ENCODE data around the gene RELN.
"Not testable (repeated sequence)": the region's sequence is repeated elsewhere in the genome, so short reads cannot be mapped to it uniquely, and the experiment has no call there.

Gene RELN

DNA sequence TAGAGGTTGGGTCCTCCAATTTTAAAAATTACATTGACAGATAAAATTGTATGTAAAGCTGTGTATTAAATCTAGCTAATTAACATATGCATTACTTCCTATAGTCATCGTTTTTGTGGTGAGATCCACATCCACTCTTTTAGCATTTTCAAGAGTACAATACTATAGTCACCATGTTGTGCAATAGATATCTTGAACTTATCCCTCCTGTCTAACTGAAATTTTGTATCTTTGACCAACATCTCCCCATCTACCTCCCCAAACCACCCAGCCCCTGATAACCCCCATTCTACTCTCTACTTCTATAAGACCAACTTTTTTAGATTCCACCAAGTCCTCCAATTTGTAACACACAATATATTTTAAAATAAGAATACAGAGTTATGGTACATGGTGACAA, 208.0 kb downstream of the RELN start:
- DNase-seq (ENCODE audit: low spot score) = no peak

DNA sequence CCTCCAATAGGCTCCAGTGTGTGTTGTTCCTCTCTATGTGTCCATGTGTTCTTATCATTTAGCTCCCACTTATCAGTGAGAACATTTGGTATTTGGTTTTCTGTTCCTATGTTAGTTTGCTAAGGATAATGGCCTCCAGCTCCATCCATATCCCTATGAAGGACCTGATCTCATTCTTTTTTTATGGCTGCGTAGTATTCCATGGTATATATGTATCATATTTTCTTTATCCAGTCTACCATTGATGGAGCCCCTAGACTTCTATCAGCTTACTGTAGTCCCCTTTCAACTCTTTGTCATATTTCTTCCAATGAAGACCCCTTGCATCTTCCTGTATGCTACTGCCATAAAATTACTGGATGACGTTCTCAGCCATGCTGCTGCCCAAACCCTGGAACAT, 208.9 kb downstream of the RELN start:
- not testable (repeated sequence) for DNase-seq (ENCODE audit: low spot score)

DNA sequence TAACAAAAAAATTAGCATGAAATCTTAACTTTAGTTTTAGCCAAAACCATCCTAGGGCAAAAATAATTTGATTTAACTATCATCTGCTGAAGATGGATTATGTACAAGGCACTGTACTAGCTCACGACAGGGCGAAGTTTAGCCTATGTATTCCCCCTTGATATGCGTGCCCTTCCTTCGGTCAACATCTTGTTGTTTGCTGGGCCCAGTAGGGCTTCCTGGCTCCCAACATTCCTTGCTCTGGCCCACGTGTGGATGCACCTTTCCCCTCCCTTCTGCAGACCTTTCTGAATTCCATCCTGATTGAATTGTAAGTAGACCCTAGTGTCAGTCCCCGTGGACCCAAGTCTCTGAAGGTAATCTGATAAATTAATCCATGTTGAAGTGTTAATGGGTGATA, 212.0 kb downstream of the RELN start:
- DNase-seq (ENCODE audit: low spot score) = no peak

DNA sequence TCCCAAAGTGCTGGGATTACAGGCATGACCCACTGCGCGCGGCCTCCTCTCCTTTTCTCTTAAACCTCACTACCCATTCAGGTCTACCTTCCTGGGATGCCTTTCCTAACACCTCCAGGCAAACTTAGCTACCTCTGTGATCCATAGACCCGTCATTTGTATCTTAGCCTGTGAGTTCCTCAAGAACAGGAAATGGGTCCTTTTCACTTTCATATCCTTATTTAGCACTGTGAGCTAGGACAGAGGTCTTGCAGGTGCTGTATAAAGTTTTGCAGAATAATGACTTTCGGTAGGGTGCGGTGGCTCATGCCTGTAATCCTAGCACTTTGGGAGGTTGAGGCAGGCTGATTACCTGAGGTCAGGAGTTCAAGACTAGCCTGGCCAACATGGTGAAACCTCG, 215.7 kb downstream of the RELN start:
- no peak for DNase-seq (ENCODE audit: low spot score)

DNA sequence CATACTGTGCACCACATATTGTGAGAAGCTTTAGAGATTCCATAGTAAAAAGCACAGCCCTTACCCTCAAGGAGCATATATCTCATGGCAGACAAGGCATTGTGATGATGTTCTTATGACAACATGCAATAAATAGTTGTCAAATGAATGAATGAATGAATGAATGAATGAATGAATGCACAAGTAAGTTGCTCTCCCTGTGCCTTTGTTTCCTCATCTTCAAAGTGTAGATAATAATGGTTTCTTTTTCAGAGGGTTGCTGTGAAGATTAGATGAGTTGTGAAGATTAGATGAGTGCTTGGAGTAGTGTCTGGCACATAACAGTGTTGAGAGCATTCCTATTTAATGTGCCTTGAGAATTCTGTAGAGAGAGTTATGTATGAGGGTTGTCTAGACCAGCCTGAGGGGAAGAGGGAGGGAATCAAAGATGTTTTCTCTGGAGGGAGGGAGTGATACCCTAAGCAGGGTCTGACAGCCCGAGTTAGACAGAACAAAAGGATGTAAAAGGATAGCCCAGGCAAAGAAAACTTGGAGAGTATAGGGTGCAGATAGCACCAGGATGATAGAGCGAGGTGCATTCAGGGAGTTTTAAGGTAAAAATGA, 217.2 kb downstream of the RELN start:
- DNase-seq (ENCODE audit: low spot score) = no peak

DNA sequence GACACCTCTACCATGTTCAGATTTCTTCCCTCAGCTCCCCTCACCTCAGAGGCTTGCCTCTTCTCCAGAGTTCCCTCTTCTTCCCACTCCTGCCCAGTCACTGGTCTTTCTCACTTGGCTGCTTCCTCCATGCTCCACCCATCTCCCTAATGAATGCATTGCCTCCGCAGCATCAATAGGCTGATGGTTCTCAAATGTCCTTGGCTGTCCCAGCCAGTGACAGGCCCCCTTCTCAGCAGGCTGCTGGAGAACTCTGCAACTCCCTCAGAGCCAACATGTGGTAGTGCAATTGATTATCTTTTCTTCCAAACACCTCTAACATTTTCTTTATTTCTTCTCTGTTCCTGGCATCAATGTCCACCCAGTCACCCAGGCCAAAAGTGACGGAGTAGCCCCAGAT, 218.2 kb downstream of the RELN start:
- DNase-seq (ENCODE audit: low spot score) = no peak

DNA sequence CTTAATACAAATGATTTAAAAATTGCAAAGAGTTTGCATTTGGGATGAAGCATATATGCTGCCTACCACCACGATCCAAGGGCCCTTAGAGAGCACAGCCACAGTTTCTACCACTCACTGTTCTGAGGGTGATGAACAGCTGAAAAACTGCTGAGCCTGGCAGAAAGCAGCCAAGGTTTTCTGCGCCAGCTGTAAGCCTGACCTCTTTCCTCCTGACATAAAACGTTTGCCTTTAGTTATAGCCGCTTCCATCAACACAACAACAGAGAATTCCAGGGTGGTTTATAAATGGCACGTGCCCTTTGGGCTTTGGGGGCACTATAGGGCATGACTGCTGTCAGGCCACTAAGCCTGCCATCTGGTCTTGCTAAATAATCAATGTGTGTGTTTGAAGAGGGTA, 222.8 kb downstream of the RELN start:
- no peak for DNase-seq (ENCODE audit: low spot score)

DNA sequence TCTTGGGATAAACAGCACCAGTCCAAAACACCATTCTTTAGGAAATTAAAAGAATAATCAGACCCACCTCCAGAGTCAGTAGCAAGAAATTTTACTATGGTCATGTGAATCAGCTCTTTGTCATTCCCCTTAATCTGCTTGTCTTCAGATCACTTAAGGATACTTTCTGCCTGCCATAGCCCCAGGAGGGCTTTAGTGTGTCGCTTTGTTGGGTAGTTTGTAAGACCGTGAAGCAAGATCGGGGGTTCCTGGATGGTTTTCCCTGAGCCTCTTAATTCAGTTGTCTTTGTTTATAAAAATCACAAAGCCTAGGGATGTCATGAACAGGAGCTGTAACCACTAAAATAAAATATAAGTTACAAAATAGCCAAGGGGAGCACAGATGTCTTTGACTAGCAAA, 223.6 kb downstream of the RELN start:
- DNase-seq (ENCODE audit: low spot score) = no peak

DNA sequence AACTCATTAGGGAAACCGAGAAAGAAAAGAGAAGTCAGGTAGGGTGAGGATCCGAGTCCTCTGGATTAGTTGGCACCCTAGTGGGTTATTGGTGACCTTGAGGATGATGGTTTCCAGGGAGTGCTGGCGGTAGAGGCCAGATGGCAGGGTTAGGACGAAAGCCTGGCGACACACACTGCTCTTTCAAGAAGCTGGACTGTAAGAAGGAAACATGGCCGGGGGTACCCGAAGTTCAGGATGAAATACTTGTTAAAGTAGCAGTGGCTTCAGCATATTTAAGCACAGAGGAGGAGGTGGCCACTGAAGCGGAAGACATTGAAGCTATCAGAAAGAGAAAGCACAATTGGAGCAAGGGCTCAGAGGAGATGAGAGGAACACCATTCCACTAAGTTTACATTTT, 224.6 kb downstream of the RELN start:
- no peak for DNase-seq (ENCODE audit: low spot score)

DNA sequence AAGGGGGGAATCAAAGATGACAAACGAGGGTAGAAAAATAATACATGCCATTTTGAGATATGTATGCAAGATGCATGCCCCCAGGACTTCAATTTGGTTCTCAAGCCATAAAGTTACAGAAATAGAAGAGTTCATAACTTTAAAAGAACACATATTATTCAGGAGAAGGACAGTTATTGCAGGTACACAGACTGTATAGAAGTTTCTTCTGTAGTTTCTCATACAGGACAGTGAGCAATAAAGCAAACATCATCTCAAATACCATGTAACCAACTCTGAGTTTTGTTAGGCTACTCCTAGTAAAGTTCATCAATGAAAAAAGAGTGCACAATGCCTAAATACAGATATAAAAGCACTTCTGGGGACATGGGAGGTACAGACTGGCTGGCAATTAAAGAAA, 226.6 kb downstream of the RELN start:
- no peak for DNase-seq (ENCODE audit: low spot score)

DNA sequence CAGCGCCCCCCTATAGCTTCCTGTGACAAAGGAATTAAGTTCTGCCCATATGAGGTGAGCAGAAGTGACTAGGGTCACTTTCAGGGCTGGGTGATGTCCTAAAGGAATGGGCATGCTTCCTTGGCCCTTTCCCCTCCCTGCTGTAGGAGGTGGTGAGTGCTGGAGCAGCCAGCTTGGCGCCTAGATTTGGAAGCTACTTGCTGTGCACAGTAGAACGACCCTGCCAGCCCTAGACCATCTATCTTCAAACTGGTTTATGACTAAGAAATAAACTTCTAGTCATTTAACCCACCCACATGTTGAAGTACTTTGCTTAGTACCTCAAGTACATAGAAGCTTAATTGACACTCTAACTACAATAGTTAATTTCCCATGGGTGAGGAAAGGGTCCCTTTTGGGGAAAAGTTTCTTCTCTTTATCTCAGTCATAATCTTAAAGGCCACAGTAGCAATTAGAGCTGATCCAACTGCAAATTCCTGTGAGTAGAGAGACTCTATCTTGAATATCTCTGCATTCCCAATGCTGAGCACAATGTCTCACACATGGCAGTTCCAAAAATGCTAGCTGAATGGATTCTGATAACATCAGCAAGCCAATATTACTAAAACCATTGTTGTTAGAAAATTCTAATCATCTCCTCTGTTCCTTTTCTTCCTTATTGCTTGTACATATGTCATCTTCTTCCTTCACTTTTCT, 227.2 kb downstream of the RELN start:
- no peak for DNase-seq (ENCODE audit: low spot score)

DNA sequence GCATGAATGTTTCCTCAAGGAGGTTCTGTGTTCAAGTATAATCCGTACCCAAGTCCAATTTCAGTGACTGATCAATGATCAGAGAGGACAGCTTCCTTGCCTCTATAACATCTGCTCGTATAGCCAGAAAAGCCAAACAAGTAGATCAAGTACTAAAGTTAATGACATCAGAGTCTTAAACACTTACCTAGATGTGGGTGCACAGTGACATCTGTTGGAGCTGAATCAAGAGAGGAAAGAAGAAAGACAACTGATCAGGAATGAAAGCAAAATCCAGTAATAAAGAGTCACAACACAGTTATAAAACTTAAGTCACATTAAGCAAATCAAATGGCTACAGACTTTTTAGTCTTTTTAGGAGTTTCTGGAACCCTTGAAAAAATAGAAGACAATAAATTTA, 236.5 kb downstream of the RELN start:
- no peak for DNase-seq (ENCODE audit: low spot score)

DNA sequence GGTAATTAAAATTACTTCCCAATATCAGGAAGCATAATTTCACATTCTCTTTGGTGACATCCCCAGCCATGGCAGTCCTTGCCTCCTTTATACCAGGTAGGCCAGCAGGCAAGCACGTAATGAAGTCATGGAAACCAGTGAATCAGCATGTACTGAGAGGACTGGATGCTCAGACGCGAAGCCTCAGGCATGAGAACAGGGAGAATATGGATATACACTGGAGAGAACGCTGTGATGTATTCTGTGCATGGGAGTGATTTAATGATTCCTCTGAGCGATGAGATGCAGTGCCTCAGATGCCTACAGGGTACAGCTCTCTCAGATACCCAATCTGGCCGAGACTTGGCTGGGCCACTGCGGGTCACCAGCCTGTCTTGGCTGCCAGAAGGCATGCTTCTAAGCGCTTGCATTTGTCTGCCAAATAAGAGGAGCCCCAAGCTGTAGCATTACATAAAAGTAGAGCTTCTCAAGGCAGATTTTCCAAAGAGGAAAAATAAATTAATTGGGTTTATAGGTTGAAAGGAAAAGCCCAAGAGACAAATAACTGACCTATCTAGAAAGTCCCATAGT, 238.1 kb downstream of the RELN start:
- no peak for DNase-seq (ENCODE audit: low spot score)

DNA sequence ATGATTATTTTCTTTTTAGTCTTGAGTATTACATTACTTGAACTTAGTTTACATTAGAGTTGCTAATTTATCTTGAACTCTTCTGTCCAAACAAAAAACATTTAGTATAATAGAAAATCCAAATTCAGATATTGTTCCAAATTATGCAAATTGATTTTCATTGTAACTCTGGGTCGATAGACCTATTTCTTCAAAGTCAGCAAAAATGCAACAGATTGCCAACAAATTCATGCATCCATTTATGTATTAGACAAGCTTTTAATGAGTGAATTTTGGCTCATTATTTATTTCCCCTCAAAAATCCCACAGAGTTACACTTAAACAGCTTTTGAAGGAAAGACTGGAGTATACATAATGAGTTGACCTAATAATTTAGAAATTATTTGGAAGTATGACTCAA, 240.8 kb downstream of the RELN start:
- no peak for DNase-seq (ENCODE audit: low spot score)

DNA sequence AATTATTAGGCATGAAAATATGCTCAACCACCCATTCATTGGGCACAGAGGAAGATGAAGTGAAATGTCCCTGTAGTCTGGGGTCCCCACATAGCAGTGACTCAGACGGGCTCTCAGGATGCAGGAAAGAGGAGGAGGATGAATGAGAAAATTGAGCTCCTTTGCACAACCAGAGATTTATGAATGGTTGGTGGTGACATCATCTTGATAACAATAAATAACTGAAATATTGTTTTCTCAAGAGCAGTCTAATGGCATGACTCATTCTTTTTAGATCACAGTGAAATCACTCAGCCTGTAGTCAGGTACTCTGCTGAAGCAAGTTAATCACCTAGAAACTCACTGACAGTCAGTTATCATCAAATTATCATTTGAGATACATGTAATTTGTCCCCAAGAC, 254.1 kb downstream of the RELN start:
- DNase-seq (ENCODE audit: low spot score) = no peak

DNA sequence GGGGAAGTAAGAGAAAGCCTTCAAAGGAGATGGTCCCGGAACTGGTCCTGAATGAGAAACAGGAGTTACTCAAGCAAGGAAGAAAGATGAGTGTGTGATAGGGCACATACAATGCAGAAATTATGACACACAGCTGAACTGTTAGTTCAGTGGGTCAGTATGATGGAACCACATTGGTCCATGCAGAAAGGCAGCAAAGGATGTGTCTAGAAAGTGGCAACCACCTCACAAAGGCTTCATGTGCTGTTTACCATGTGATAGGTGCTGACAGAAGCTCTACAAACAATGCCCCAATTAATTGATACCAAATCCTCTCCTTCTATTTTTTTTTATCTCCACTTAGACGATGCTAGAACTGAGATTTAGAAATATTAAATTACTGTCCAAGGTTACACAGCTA, 258.3 kb downstream of the RELN start:
- no peak for DNase-seq (ENCODE audit: low spot score)

DNA sequence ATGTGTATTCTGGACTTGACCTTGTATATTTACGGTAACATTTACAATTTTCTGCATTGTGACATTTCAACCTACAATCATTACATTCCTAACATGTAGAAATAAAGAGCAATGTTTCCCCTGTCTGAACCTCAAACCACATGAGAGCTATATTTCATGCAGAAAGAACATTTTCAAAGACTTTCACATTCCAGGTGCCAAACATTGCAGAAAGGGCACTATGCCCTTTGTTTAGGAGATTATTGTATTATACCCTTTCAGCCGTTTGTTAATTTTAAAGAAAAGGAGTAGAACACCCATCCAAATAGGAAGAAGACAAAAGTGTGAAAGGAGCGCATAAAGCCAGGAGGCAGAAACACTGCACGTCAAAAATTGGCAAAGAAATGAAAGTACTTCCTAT, 260.4 kb downstream of the RELN start:
- no peak for DNase-seq (ENCODE audit: low spot score)

DNA sequence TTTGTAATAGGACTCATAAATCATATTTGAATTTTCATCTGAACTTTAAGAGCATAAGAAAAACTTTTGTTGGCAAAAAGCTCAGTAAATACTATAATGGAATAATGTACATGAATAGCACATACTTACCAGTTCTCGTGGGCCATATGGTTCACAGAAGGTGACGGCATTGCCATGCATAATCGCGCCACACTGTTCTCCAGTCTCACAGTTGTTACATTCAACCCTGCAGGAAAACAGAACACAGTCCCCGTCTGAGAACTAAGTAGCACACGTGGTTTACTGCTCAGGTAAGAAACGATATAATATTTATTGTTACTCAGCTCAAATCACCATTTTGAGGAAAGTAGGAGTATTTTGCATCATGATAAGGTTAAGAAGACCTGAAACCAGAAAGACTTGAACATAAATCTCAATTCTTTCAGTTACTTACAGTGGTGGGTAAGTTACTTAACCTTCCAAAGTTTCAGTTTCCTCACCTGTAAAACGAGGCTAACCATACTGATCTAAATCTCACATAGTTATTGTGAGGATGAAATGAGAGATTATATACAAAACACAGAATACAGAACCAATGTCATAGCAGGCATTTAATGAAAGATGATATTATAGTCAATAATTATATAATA, 261.4 kb downstream of the RELN start:
- DNase-seq (ENCODE audit: low spot score) = no peak

DNA sequence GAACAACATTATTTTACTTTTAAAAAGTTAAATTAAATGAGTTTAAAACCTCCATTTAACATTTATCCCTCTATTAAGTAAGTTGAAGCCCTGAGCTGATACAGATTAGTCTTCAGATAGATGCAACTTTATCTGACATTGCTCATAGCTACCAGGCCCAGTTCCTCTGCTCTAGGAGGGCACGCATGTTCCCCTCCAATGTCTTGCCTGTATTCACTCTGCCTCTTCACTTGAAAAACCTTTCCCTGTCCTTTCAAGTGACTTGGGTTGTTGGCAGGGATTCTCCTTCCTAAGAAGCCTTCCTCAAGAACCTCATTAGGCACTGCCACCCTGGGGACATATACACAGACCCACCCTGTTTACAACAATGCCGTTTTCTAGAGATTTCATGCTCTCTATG, 270.4 kb downstream of the RELN start:
- DNase-seq (ENCODE audit: low spot score) = no peak

DNA sequence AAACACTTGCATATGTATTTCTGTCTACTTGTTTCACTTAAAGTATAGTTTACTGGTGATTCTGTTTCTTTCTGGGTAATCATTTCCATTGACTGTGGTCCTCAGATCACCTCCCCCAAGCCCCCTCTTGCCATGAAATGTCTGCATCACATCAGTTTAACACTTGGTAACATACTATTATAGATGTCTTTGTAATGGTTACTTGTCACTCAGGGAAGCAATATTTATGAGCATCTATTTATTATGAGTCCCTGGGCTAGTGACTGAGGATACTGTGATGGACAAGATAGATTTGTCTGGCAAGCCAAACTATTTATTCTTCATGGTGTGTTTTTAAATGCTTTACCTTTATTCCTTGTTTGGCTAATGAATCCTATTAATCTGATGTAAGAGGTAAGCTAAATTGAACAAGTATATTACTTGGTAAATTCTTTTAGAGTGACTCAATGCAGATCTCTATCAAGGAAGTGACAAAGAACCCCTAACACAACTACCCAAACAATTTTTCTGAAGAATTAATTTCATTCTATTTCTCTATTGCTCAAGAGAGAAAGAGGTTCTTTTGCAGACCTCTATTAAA, 270.9 kb downstream of the RELN start:
- no peak for DNase-seq (ENCODE audit: low spot score)

DNA sequence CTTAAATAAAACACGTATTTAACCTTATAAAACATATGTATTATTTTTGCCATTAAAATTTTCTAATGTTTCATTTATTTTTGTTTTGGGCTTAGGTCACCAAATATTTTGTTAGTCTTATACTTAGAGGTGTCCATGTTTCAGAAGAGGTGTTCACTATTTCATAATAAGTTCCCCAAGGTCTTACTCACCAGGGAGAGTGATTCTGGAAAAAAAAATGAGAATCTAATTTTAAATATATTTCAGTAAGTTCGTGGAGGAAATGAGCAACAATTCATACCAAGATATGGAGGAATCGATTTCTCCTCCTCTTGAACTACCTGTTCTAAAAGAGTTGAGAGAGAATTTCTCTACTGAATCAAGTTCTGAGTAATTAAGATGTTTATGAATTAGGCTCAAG, 271.9 kb downstream of the RELN start:
- DNase-seq (ENCODE audit: low spot score) = no peak

DNA sequence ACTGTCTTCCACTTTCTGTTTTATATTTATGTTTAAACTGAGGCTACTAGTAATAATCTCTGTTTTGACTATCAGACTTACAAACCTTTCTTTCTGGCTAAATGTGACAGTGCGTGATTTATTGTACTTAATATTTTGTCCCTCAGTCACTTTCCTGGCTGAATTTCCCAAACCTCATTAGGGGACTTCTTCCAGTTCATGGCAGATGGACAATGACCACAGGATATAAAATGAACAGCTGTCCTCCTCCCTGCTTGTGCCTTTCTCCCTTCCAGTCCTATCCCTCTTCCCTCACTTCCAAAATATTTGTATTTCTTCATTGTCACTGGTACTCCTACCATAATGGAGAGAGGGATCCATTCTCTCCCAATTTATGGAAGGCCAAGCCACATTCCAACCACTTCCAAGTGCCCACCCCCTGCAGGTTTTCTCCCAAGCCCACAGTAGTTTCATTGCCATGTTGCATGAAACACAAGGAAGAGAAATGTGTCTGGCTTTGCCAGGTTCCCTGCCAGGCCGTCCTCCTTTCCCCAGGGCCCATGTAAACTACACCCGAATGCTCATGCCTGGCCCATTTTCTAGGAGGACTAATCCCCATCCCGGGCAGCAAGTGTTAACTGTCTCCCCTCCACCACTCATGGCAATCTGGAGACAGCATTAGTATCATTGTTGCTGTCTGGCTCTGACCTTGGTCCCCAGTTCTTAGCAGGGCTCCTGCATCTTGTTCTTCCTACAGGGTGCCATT, 273.9 kb downstream of the RELN start:
- DNase-seq (ENCODE audit: low spot score) = no peak
